Mammary epithelial cell (primary cell): Measurements from ENCODE around the gene EMC1.

Source experiments
- CTCF ChIP-seq, 2 donors: IDR thresholded peaks in 1 of 2; conservative IDR thresholded peaks in 1 of 2; 2 replicates each; pipeline ENCODE4 v1.5.1; 2011 to 2012; ENCODE audit warnings: inconsistent platforms in 2 of 2, low read length in 2 of 2, mild to moderate bottlenecking in 2 of 2, control low read depth in 1 of 2, low read depth in 1 of 2; ENCODE audit not compliant: insufficient read depth in 1 of 2; ENCODE audit errors: extremely low read depth in 1 of 2
- EZH2 ChIP-seq: IDR thresholded peaks from 2 replicates; pipeline ENCODE4 v1.6.1; 2012; ENCODE audit warnings: low read length, inconsistent platforms, borderline replicate concordance

- TF ChIP-seq CTCF (conservative IDR thresholded peaks at IDR 0.05 in 1 of 2, IDR thresholded peaks at IDR 0.05 in 1 of 2; ENCODE audit: extremely low read depth in 1 of 2, insufficient read depth in 1 of 2, low read depth in 1 of 2, low read length in 2 of 2) (no peak), EZH2 (no peak)
Measured at GRCh38 chr1:19222979-19223824, 28.1 kb downstream of the EMC1 start.
